ENCODE measurements around the gene CTSC.

DNA sequence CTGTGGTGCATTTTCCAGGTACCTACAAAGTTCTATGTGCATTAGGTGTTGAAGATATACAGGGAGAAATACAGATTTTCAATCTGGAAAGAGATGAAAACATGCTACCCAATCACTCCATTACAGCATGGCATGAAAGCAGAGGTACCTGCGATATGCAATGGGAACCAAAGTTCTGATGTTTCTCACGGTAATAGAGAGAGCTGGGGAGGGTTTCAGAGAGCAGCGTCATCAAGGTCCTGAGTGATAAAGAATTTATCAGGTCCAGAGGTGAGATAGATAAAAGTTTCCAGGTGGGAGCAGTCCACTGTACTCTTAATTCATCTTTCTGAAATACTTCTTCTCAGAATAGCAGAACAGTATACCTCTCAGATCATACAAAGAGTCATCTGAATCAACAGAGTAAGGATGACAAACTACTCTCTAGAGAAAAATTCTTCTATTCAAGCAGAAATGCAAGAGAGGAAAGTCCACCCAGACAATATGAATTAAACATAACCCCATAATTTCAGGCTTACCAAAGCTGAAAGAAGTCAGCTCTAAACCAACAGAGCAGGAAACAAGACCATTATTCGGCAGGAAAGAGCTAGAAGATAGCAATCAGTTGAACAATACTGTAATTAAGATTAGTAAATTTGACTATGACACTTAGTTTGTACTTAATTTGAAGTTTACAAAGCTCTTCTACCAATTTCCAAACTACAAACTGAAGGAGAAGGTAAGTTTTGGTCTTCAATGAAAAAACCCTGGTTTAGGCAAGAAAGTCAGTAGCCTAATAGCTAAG is 12.8 kb downstream of the CTSC start:
- TF ChIP-seq, protein P1, sequence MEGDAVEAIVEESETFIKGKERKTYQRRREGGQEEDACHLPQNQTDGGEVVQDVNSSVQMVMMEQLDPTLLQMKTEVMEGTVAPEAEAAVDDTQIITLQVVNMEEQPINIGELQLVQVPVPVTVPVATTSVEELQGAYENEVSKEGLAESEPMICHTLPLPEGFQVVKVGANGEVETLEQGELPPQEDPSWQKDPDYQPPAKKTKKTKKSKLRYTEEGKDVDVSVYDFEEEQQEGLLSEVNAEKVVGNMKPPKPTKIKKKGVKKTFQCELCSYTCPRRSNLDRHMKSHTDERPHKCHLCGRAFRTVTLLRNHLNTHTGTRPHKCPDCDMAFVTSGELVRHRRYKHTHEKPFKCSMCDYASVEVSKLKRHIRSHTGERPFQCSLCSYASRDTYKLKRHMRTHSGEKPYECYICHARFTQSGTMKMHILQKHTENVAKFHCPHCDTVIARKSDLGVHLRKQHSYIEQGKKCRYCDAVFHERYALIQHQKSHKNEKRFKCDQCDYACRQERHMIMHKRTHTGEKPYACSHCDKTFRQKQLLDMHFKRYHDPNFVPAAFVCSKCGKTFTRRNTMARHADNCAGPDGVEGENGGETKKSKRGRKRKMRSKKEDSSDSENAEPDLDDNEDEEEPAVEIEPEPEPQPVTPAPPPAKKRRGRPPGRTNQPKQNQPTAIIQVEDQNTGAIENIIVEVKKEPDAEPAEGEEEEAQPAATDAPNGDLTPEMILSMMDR (IDR thresholded peaks at IDR 0.05) = no peak
- TF ChIP-seq ATF1 (CRISPR knock-in tag; IDR thresholded peaks at IDR 0.05) (no peak), CBFB (CRISPR knock-in tag; IDR thresholded peaks at IDR 0.05; ENCODE audit: low read depth) (no peak), PRRX2 (CRISPR knock-in tag; IDR thresholded peaks at IDR 0.05) (no peak)
- TF ChIP-seq, protein P2, sequence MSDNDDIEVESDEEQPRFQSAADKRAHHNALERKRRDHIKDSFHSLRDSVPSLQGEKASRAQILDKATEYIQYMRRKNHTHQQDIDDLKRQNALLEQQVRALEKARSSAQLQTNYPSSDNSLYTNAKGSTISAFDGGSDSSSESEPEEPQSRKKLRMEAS (CRISPR knock-in tag; IDR thresholded peaks at IDR 0.05) = no peak
